Measurements from ENCODE around the gene SLC46A2.

Gene SLC46A2, protein sequence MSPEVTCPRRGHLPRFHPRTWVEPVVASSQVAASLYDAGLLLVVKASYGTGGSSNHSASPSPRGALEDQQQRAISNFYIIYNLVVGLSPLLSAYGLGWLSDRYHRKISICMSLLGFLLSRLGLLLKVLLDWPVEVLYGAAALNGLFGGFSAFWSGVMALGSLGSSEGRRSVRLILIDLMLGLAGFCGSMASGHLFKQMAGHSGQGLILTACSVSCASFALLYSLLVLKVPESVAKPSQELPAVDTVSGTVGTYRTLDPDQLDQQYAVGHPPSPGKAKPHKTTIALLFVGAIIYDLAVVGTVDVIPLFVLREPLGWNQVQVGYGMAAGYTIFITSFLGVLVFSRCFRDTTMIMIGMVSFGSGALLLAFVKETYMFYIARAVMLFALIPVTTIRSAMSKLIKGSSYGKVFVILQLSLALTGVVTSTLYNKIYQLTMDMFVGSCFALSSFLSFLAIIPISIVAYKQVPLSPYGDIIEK

DNA sequence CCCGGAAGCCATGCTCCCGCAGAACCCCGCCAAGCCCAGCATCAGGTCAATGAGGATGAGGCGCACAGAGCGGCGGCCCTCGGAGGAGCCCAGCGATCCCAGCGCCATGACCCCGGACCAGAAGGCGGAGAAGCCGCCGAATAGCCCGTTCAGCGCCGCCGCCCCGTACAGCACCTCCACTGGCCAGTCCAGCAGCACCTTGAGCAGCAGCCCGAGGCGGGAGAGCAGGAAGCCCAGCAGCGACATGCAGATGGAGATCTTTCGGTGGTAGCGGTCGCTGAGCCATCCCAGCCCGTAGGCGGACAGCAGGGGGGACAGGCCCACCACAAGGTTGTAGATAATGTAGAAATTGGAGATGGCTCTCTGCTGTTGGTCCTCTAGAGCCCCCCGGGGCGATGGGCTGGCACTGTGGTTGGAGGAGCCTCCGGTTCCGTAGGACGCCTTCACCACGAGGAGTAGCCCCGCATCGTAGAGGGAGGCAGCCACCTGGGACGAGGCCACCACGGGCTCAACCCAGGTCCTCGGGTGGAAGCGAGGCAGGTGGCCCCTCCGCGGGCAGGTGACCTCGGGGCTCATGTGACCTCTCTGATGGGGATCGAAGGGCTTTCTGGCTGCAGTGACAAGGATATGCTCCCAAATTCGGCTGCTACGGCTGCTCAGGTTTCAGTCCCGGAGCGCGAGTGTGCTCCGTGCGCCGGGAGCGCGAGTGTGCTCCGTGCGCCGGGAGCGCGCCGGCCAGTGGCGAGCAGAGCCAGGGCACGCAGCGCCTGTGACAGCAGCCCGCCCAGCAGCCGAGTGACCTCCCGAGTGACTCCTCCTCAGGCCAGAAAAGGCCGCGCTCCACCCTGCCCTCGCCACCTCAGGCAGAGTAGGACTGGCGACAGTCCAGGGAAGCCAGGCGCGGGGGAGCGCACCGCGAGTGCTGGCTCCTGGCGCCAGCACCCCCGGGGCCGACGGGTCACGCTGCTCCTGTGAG lies at the start of gene SLC46A2:
Gene SLC46A2, minus strand, starts transcription at position 771 of the 976 bp plus-strand sequence. Its CDS starts 195 bp downstream, at position 576.
- peak; percentile 39 for DNase-seq

DNA sequence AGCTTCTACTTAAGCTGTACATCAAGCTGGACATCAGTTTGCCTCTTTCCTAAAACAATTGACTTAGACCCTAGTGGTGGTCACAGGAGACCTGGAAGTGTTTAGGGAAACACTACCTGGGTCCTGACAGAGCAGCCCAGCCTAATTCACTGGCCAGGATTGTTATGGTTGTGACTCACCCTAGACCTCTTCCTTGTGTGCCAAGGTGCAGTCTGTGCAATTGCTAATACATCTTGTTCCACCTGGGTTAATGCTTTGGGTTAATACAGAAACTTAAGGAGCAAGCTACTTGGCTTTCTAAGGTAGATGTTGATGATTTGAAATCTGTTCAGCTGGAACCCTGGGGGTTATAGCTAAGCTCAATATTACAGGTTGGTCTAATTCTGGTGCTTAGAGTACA lies 48.7 kb upstream of the SLC46A2 start:
- DNase-seq = no peak

DNA sequence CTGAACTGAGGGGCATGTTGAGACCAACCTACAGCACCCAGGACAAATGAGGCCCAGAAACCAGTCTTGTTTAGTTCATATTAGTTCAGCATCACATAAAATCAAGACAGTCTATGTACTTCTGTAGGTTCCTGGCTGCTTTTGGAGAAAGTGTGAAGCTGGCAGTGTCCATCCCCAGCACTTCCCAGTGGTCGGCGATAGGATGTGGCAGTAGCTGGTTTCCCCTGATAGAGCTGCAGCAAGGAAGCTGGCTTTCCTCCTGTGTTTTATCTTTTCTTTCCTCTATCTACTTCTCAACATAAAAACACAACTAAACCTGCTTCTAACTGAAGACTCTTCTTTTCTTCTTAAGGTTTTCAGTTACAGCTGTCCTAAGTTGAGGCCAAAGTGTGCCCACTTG lies 43.0 kb upstream of the SLC46A2 start:
- no peak for DNase-seq

DNA sequence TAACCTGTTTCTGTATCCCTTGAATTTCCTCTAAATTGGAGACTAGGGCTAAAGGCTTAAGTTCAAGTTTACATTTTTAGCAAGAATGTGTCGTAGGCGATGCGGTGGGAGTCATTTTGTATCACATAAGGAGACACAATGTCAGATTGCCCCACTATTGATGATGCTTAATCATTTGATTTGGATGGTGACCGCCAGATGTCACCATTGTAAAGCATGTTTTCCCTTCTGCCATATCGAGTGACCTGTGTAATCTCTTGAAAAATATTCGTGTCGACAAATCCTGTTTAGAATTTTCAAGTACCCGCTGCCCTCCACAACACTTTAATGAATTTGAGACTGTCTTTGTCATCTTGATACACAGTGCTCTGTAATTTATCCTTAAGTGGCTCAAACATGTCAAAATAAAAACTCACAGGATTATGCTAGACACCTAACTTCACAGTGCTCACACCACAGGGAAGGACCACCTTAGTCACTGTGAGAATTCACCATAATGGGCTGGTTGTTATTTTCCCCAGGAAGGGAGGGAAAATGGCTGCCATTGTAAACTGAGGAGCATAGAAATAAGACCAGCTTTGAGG lies 34.5 kb upstream of the SLC46A2 start:
- DNase-seq = peak; percentile 79

DNA sequence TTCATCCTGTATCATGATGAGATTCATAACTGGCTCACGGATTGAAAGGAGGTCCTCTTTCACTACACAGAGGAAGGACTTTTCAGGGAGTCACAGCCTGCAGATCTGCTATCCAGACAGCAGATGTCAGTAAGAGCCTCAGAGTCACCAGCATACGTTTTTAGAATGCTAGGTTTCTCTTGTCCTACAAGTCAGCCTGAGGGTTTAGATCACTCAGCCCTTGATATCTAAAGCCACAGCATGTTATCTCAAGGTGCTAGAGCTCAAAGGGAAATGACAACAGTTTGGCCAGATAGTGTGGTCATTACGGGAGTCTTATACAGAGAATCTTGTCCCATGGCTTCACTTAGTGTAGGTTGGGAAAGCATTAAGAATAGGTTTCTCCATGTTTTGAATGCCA lies 30.9 kb upstream of the SLC46A2 start:
- DNase-seq = peak; percentile 37

DNA sequence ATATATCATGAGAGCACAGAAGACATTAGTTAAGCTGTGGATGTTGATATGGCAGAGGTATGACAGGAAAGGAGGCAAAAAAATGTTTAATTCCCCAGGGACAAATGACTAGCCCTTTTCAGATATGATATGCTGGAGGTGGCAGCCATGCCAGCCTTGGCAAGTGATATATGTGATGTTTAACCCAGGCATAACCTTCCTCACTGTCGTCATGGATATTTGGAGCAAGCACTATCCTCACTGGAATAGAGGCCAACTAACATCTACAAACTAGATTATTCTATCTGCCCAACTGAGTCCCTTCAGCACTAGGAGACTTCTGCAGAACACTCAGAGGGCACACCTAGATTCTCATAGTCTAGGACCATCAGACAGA lies 27.3 kb upstream of the SLC46A2 start:
- DNase-seq = no peak

DNA sequence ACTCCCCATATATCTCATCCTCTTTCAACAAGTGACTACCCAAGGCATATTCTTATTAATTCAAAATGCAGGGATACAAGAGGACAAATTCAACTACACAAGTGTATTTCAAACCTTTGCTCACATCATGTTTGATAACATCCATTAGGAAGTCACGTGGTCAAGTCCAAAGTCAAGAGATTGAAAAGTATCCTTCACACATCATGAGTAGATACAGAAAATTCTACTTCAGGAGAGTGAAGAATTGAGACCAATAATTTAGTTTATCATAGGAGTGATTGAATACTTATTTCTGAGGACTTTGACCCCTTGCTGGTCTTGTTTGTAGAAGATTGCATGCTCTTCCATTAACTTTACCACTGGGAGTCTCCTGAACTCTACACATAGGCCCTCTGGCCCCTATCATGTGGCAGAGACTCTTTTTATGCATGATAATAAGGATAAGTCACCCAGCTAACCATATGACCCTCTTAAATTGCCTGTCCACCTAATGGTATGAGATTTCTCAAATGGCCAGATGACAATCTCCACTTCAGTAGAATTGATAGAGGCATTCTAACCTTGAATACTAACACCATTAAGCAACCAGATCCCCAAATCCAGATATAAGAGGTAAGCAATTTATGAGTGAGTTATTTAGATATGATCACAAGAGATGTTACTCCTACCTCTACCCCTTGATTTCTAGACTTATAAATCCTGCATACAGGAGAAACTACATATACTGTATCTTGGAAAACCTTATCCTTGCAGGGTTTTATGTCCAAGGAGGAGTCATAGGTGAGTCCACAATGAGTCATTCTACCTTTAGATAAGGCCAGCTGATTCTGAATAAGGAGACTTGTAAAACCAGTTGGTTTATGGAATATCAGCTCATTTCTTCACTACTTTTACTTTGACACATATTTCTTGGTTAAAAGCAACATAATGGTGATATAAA lies 26.6 kb upstream of the SLC46A2 start:
- no peak for DNase-seq

DNA sequence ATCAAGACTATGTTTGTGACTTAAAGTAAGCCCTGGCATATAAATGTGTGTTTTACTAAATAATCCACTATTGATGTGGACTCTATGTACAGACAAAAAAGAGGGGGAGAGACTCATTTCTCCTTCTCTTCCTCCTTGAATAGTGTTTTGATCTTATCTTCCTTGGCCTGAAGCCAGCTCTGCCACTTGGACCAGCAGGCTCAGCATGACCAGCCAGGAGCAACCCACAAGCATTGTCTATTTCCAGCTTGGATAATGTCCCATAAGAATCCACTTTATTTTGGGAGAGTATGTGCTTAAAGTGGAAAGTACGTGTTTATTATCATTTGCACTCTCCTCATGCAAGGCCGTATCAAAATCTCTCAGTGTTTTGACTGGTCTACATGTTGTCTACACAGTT lies 23.8 kb upstream of the SLC46A2 start:
- no peak for DNase-seq

DNA sequence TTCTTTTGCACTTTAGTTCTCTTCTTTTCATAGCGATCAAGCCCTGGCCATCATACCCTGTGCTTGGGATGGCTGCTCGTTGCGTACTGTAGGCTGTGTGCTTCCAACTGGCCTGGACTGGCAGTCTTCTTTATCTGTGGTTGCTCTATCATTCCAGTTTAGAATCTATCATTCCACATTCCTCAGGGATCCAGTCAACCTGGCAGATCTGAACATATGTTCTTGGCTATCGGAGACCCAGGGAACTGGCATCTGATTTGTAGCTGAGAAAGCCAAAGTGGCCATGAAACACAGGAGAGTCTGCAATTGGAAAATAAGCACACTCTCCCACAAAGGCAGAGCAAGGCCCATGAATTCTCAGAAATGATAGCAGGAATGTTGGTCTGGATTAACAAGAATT lies 22.6 kb upstream of the SLC46A2 start:
- no peak for DNase-seq

DNA sequence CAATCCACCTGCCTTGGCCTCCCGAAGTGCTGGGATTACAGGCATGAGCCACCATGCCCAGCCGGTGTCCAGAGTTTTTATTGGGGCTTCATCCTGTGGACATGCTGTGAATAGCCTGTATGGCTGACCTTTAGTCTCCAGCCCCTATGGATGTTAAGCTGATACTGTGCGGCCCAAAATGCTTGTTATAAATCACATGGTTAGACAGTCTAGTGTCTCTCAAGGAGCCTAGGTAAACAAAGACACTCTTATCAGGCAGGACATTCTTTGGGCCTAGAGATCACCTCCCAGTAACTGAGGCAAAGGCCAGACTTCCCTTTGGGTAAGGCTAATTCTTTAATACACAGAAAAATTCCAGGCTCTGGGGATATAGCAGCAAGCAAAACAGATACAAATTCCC lies 22.0 kb upstream of the SLC46A2 start:
- no peak for DNase-seq

DNA sequence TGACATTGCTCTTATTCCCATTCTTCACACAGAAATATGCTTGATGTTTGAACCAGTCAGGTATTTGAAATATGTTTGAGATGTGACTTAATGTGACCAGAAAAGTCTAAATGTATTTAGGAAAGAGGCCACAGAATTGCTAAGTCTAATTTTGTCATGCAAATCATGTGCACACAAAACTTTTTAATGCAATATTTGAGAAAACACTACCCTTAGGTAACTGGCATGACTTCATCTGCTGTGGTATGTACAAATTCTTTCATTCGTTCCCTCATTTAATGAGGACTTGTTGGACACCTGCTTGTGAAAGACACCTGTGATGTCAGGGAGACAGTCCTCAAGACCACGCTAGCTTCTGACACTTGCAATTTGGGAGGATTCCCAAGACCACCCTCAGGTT lies 21.1 kb upstream of the SLC46A2 start:
- no peak for DNase-seq

DNA sequence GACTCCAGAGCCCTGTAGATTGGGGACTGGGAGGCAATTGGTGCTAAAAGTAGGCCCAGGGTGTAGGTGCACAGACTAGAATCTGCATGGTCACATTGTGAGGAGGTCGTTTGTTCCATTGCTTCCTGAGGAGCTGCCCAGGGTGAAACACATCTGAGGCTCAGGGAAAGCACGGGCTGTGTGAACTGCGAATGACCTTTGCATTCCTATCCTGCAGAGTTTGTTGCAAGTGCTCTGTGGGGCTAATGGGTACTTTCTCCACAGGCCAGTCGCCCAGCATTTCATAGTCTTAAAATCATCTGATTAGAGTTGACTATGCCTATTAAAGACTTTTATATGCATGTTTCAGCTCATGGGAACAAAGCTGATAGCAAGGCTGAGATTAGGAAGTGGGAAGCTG lies 14.4 kb upstream of the SLC46A2 start:
- DNase-seq = peak; percentile 74

DNA sequence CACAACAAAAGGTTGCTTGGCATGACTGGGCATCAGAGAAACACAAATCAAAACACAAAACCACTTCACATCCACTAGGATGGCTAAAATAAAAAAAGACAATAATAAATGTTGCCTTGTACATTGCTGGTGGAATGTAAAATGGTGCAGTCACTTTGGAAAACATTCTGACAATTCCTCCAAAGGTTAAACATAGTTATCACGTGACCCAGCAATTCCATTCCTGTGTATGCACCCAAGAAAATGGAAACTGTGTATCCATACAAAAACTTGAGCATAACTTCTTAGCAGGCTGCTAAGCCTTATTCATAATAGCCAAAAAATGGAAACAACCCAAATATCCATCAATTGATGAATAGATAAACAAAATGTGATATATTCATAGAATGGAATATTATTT lies 10.2 kb upstream of the SLC46A2 start:
- DNase-seq = no peak

DNA sequence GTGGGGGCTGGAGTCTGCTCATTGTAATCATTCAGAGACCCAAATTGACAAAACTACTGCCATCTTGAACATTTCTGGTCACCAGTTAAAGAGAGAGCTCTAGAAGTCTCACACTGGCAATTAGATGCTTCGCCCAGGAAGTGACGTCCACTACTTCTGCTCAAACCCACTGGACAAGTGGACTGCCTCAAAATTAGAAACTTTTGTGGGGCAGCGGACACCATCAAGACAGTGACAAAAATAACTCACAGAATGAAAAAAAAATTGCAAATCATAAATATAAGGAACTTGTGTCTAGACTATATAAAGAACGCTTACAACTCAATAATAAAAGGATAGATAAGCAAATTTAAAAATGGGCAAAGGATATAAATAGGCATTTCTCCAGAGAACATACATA lies 9.8 kb upstream of the SLC46A2 start:
- no peak for DNase-seq

DNA sequence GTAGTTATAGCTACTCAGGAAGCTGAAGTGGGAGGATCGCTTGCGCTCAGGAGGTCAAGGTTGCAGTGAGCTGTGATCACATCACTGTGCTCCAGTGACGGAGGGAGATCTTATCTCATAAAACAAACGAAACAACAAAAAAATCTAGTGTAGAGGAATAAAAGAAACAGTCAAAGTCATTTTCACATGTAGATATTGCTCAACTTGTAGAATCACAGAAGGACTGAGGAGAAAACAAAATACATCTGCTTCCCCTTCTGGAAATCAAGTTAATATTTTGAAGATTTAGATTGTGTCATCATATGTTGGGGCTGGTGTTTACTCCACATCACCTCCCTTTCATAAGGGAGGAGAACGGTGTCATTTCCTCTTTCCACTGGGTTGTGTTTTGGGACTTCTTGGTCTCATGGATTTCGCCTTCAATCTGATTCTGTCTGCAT lies 8.2 kb upstream of the SLC46A2 start:
- DNase-seq = no peak

DNA sequence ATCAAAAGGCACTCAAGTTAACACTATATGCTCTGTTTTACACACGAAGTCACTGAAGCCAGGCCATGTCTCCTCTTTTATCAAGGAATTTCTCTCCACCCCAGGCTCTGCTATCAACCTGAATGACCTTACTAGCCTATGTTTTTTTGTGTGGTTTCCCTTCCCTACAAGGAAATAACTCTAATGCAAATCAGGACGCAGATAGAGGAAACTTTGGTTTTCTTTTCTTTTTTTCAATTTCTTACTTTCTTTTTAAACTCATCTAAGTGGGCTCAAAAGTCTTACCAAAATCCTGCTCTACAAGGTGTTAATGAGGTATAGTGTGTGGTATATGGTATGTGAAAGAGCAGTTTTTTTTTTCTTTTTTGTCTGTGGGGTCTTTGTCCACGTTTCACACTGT lies 5.5 kb upstream of the SLC46A2 start:
- no peak for DNase-seq

DNA sequence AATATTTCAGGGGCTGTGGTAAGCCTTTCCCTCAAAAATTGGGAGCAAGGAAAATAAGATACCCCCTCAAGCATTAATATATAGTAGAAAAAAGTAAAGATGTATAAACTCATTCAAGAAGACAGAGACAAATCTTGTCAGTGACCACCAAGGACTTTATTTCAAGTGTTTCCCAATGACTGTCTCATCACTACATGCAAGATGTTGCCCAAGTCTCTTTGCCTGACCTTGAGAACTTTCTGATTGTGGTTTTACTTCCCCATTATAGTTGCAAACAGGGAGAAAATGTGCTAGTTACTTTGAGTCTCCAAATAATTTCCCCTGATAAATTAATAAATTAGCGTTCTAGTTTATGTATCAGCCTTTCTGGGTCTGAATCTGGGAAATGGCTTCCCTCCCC lies 4.0 kb upstream of the SLC46A2 start:
- DNase-seq = no peak

DNA sequence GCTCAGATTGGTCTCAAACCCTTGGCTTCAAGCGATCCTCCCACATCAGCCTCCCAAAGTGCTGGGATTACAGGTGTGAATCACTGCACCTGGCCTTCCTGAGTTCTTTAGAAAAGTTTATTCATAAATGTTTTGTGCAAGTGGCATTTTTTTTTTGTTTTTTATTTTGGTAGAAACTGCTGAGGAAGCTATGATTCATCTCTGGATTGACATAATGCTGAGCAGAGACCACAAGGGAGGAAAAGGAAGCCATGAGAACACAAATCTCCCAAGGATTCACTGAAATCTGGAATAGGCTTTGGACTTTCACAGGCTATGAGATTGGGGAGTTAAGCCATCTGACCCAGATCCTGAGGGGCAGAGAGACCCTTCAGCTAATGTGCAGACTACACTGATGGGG lies 3.4 kb upstream of the SLC46A2 start:
- no peak for DNase-seq

DNA sequence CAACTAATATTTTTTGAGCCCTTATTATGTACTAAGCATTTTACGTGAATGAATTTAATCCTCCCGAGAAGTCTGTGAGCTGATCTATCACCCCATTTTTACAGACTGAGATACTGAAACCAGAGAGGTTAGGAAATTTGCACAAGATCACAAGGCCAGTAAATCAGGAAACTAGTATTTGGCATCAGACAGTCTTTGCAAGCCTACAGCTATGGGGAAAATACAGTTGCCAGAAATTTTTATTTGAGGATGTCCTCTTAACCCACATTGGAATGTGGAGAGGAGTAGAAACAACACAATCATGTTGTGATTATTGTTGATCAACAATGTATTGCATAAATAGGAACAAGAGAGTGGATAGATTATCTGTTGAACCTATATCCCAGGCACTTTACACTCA lies 2.3 kb upstream of the SLC46A2 start:
- no peak for DNase-seq

DNA sequence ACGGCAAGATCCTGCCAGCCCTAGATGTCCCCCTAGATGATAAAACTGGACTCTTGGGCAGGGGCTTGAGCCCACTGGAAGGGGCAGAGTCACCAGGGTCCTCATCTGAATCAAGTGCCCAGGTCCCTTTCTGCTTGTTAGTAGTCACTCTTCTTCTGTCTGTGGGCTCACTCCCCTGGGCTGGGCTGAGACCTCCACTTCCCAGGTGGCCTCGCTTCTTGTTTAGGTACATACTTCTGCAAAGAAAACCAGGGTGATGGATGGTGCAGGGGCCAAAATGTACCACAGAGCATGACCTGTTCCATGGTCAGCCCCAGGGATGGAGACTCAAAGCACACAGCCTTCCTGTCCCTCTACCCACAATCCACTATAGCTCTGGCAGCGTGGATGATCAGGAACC lies 845 bp upstream of the SLC46A2 start:
- no peak for DNase-seq

DNA sequence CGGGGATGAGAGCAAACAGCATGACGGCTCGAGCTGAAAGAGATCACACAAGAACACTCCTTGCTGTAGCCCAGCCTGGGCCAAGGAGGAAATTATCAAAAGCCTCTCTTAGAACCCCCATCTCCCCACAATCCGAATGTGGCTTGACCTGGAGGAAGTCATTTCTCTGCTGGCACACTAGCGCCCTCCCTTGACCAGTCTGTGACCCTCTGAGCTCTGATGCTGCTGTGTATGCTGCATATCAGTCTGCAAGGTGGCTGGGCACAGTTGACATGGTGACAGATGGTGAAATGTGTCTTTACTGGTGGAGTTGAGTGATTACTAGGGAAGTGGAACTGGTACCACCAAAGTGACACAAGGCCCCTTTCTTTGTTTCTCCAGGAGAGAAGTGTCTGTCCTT lies 3.3 kb downstream of the SLC46A2 start:
- no peak for DNase-seq

DNA sequence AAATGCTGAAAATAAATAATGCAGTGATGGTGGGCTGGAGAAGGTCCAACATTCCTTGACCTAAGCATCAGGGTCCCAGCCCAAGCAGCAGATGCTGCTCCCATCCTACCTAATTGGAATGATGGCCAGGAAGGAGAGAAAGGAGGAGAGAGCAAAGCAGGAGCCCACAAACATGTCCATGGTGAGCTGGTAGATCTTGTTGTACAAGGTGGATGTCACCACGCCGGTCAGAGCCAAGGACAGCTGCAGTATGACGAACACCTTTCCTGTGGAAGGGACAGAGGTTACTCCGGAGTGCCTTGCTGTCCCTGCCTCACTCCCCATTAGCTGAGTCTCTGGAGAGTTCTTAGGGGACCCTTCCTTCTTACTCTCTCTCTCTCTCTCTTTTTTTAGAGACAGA lies 4.3 kb downstream of the SLC46A2 start:
- DNase-seq = no peak

Measured in eye (tissue), 1 donor.